ENCODE data around the gene CCDC68. TPM values are rescaled to one million over a fixed set of nuclear protein-coding genes. Genes with fewer than 3 reads are reported as not detected.

Gene CCDC68
- total RNA-seq, 2 experiments from 2014 or later, result not detected

- no peaks in the 10 kb centered on the region for H3K27me3 ChIP-seq (ENCODE audit: control insufficient read depth in 1 of 2, insufficient read depth in 2 of 2, low read length in 2 of 2)
- H3K36me3 ChIP-seq (ENCODE audit: insufficient read depth, low read length), result no peaks in the 10 kb centered on the region
- no peak overlapping the region for H3K27ac ChIP-seq (ENCODE audit: low read depth in 1 of 2, low read length in 2 of 2)
- no peaks in the 10 kb centered on the region for H3K27me3 Mint-ChIP-seq
- intact Hi-C loops (cut with DNase I, micrococcal nuclease), result no loop called here
- DNase-seq, result no peak
- H3K36me3 Mint-ChIP-seq (ENCODE audit: low read depth), result no peaks in the 10 kb centered on the region
- no peak overlapping the region for H3K4me3 Mint-ChIP-seq
- ChIA-PET POLR2A (no interaction called here), CTCF (no interaction called here)
- H3K4me3 ChIP-seq (ENCODE audit: low read length), result no peak overlapping the region
- H3K9me3 ChIP-seq (ENCODE audit: control insufficient read depth in 1 of 2, insufficient read depth in 1 of 2, low read length in 2 of 2), result no peaks in the 10 kb centered on the region
- no peak overlapping the region for H3K27ac Mint-ChIP-seq
- H3K4me1 ChIP-seq (ENCODE audit: insufficient read depth, low read length), result no peaks in the 10 kb centered on the region
- TF ChIP-seq, protein P1, sequence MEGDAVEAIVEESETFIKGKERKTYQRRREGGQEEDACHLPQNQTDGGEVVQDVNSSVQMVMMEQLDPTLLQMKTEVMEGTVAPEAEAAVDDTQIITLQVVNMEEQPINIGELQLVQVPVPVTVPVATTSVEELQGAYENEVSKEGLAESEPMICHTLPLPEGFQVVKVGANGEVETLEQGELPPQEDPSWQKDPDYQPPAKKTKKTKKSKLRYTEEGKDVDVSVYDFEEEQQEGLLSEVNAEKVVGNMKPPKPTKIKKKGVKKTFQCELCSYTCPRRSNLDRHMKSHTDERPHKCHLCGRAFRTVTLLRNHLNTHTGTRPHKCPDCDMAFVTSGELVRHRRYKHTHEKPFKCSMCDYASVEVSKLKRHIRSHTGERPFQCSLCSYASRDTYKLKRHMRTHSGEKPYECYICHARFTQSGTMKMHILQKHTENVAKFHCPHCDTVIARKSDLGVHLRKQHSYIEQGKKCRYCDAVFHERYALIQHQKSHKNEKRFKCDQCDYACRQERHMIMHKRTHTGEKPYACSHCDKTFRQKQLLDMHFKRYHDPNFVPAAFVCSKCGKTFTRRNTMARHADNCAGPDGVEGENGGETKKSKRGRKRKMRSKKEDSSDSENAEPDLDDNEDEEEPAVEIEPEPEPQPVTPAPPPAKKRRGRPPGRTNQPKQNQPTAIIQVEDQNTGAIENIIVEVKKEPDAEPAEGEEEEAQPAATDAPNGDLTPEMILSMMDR (IDR thresholded peaks at IDR 0.05), result no peak
- H3K4me1 Mint-ChIP-seq (ENCODE audit: low read depth), result no peaks in the 10 kb centered on the region
- no peak for ATAC-seq (ENCODE audit: poor library complexity)
- H3K9me3 Mint-ChIP-seq, result no peaks in the 10 kb centered on the region
These were observed 32.5 kb downstream of the CCDC68 start for GRCh38 chr18:54926593-54927325.

DNA sequence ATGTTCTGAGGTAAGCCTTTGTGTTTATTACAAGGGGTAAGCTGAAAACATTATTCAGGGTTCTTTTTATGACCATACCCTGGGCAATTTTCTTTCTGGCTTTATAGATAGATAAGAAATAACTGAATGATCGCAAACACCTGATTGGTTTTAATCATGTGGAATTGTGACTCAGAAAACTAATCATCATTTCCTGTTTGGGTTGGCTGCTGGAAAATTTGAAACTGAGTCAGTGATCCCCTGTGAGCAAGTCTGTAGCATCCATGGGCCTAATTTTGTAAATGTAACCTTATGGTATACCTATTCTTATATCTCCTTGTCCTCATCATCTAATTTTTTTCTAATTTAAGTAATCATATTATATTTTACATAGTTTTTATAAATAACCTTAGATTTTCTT, 34.3 kb downstream of the CCDC68 start:
- no peaks in the 10 kb centered on the region for H3K4me1 ChIP-seq (ENCODE audit: insufficient read depth, low read length)
- TF ChIP-seq, protein P1 (IDR thresholded peaks at IDR 0.05), result no peak
- ChIA-PET CTCF (no interaction called here), POLR2A (no interaction called here)
- ATAC-seq (ENCODE audit: poor library complexity), result no peak
- no peak for DNase-seq
- intact Hi-C loops (cut with DNase I, micrococcal nuclease), result no loop called here
- Mint-ChIP-seq H3K36me3 (ENCODE audit: low read depth) (no peaks in the 10 kb centered on the region), H3K4me3 (no peak overlapping the region), H3K4me1 (ENCODE audit: low read depth) (no peaks in the 10 kb centered on the region), H3K9me3 (no peaks in the 10 kb centered on the region), H3K27ac (no peak overlapping the region), H3K27me3 (no peaks in the 10 kb centered on the region)
- H3K36me3 ChIP-seq (ENCODE audit: insufficient read depth, low read length), result no peaks in the 10 kb centered on the region
- H3K27me3 ChIP-seq (ENCODE audit: control insufficient read depth in 1 of 2, insufficient read depth in 2 of 2, low read length in 2 of 2), result no peaks in the 10 kb centered on the region
- no peaks in the 10 kb centered on the region for H3K9me3 ChIP-seq (ENCODE audit: control insufficient read depth in 1 of 2, insufficient read depth in 1 of 2, low read length in 2 of 2)
- no peak overlapping the region for H3K27ac ChIP-seq (ENCODE audit: low read depth in 1 of 2, low read length in 2 of 2)
- no peak overlapping the region for H3K4me3 ChIP-seq (ENCODE audit: low read length)

- Histone ChIP-seq H3K36me3 (ENCODE audit: insufficient read depth, low read length) (no peaks in the 10 kb centered on the region), H3K9me3 (ENCODE audit: control insufficient read depth in 1 of 2, insufficient read depth in 1 of 2, low read length in 2 of 2) (no peaks in the 10 kb centered on the region), H3K27ac (ENCODE audit: low read depth in 1 of 2, low read length in 2 of 2) (no peak overlapping the region), H3K4me1 (ENCODE audit: insufficient read depth, low read length) (no peaks in the 10 kb centered on the region), H3K4me3 (ENCODE audit: low read length) (no peak overlapping the region), H3K27me3 (ENCODE audit: control insufficient read depth in 1 of 2, insufficient read depth in 2 of 2, low read length in 2 of 2) (no peaks in the 10 kb centered on the region)
- TF ChIP-seq, protein P1 (IDR thresholded peaks at IDR 0.05), result no peak
- no peaks in the 10 kb centered on the region for H3K27me3 Mint-ChIP-seq
- H3K27ac Mint-ChIP-seq, result no peak overlapping the region
- no peak overlapping the region for H3K4me3 Mint-ChIP-seq
- intact Hi-C loops (cut with DNase I, micrococcal nuclease), result no loop called here
- H3K36me3 Mint-ChIP-seq (ENCODE audit: low read depth), result no peaks in the 10 kb centered on the region
- H3K4me1 Mint-ChIP-seq (ENCODE audit: low read depth), result no peaks in the 10 kb centered on the region
- H3K9me3 Mint-ChIP-seq, result no peaks in the 10 kb centered on the region
- POLR2A ChIA-PET, result no interaction called here
- CTCF ChIA-PET, result no interaction called here
- ATAC-seq (ENCODE audit: poor library complexity) (no peak), DNase-seq (no peak)
These were observed 35.8 kb downstream of the CCDC68 start for GRCh38 chr18:54923339-54923956.
